K562 (cell line): ENCODE measurements around the gene ZNF148. TPM values are rescaled to one million over a fixed set of nuclear protein-coding genes. Genes with fewer than 3 reads are reported as not detected.
A peak's percentile ranks its signal among the peaks of the same experiment; 100 is the strongest.

Experiments used
- FOXA3 ChIP-seq, 2 experiments: fragments of 450-650 bp in 1 of 2; sonication (generic) in 1 of 2; formaldehyde crosslinking; IDR thresholded peaks in 1 of 2; conservative IDR thresholded peaks in 1 of 2; 2 replicates each; pipeline versions ENCODE4 v1.4.0 to v1.8.0; 2020 to 2022; ENCODE audit warnings: mild to moderate bottlenecking in 2 of 2, missing genetic modification reagents in 1 of 2
- MED1 ChIP-seq: sonication (generic); formaldehyde crosslinking; IDR thresholded peaks from 2 replicates; pipeline ENCODE4 v1.8.1; 2023; ENCODE audit warnings: missing genetic modification reagents, borderline replicate concordance
- MTA3 ChIP-seq: fragments of 450-650 bp; formaldehyde crosslinking; IDR thresholded peaks from 2 replicates; pipeline ENCODE4 v1.6.1; 2017; ENCODE audit warnings: mild to moderate bottlenecking, borderline replicate concordance
- NONO ChIP-seq, 2 experiments: fragments of 200-400 bp in 1 of 2; fragments of 450-650 bp in 1 of 2; formaldehyde crosslinking in 1 of 2; IDR thresholded peaks; 2 replicates each; pipeline ENCODE4 v1.6.1; 2017; ENCODE audit warnings: low read depth in 2 of 2, mild to moderate bottlenecking in 2 of 2, moderate library complexity in 2 of 2, low read length in 1 of 2
- WHSC1 ChIP-seq: IDR thresholded peaks from one replicate; pipeline ENCODE4 v1.6.1; 2012; ENCODE audit warnings: low read length, control low read depth, inconsistent platforms
- ZNF143 ChIP-seq: sonication (generic); formaldehyde crosslinking; IDR thresholded peaks from 2 replicates; pipeline ENCODE4 v1.9.0; 2022; ENCODE audit warnings: mild to moderate bottlenecking, missing genetic modification reagents
- ZNF589 ChIP-seq: fragments of 200-800 bp; sonication (Bioruptor generic); IDR thresholded peaks from 2 replicates; pipeline ENCODE4 v1.6.1; 2016; ENCODE audit warnings: low read depth, missing genetic modification characterization, missing compliant biosample characterization
- ZNF75A ChIP-seq: fragments of 450-650 bp; formaldehyde crosslinking; IDR thresholded peaks from 2 replicates; pipeline ENCODE4 v1.4.0; 2020; ENCODE audit warnings: mild to moderate bottlenecking
- polyA plus RNA-seq, 8 experiments: library from polyadenylated mRNA; depleted of rRNA in 4 of 8; stranded (reverse) in 5 of 8; unstranded in 3 of 8; fragments of >200 nt; fragmentation: Nextera tagmentation in 2 of 8; fragmentation: Illumina TruSeq in 1 of 8; extraction: Ambion mirVana in 2 of 8; extraction: Trizol in 1 of 8; gene quantifications; 2 replicates each; pipeline versions ENCODE4 v1.2.1 to v1.2.3, GENCODE V29; 2011 to 2014; ENCODE audit warnings: inconsistent platforms in 1 of 8, missing spikeins in 1 of 8
- total RNA-seq, 7 experiments: library from RNA; depleted of rRNA in 6 of 7; stranded (reverse); fragments of >200 nt in 6 of 7; fragmentation: Illumina TruSeq in 2 of 7; extraction: Trizol in 2 of 7; gene quantifications; 2 replicates each; pipeline versions ENCODE4 v1.2.1 to v1.2.3, GENCODE V29; 2011 to 2021; ENCODE audit warnings: low replicate concordance in 1 of 7
- TF ChIP-seq, protein P1 (sequence below): sonication (generic); formaldehyde crosslinking; IDR thresholded peaks from 2 replicates; pipeline ENCODE4 v1.8.1; 2023; ENCODE audit warnings: mild to moderate bottlenecking, missing genetic modification reagents
- TF ChIP-seq, protein P2 (sequence below): fragments of 450-650 bp; IDR thresholded peaks from 2 replicates; pipeline ENCODE4 v1.6.1; 2016; ENCODE audit warnings: low read depth
- TF ChIP-seq, protein P3 (sequence below): sonication (generic); formaldehyde crosslinking; IDR thresholded peaks from 2 replicates; pipeline ENCODE4 v1.8.0; 2022; ENCODE audit warnings: mild to moderate bottlenecking, missing genetic modification reagents

Gene ZNF148
- total and polyA plus RNA-seq, 9 of the 15 experiments (the other 6 are each of a cell fraction or from before 2014, with no cell fraction given) = 2.7 to 15.1 (median 8.3) TPM

DNA sequence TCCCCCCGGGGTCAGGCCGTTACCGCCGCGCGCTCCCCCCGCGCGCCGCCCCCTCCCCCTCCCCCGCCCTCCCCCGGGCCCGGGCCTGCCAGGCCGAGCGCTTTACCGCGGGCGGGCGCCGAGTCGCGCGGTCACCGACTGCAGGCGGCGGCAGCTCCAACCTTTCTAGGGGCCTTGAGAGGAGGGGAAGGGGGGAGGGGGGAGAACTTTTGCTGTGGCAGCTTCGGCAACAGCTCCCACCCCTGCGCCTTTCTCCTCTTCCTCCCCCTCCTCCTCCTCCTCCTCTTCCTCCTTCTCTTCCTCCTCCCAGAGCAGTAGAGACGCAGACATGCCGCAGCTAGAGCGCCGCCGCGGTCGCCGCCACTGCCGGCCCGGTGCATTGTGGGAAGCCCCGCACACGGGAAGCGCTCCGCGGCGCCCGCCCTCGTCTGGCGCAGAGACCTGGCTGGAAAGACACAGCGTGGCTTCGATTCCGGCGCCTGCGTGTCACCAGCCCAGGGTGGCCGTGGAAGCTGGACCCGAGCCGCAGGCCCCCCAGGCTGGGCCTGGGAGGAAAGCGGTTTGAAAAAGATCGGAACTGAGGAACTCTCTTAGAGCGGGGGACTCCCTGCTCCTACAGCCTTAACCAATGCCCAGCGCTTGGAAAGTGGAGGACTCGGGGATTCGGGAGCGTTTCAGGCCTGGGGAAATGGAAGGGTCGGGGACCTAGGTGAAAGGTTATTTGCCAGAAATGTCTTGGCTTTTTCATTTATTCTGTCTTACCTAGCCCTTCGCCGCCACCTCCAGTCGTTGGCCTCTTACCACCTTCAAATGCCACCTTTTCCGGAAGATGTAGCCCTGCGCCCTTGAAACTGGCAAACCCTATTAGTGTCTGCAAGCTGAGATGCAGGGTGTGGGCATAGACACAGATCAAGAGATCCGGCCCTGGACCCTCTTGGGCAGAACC is at the start of gene ZNF148 (continued):
- TF ChIP-seq MTA3 = peak; percentile 41; the same call in 1 of the 2 replicates
- TF ChIP-seq ZNF589 = no peak
- TF ChIP-seq WHSC1 = no peak
- TF ChIP-seq, protein P1, sequence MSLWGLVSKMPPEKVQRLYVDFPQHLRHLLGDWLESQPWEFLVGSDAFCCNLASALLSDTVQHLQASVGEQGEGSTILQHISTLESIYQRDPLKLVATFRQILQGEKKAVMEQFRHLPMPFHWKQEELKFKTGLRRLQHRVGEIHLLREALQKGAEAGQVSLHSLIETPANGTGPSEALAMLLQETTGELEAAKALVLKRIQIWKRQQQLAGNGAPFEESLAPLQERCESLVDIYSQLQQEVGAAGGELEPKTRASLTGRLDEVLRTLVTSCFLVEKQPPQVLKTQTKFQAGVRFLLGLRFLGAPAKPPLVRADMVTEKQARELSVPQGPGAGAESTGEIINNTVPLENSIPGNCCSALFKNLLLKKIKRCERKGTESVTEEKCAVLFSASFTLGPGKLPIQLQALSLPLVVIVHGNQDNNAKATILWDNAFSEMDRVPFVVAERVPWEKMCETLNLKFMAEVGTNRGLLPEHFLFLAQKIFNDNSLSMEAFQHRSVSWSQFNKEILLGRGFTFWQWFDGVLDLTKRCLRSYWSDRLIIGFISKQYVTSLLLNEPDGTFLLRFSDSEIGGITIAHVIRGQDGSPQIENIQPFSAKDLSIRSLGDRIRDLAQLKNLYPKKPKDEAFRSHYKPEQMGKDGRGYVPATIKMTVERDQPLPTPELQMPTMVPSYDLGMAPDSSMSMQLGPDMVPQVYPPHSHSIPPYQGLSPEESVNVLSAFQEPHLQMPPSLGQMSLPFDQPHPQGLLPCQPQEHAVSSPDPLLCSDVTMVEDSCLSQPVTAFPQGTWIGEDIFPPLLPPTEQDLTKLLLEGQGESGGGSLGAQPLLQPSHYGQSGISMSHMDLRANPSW = no peak
- TF ChIP-seq, protein P2, sequence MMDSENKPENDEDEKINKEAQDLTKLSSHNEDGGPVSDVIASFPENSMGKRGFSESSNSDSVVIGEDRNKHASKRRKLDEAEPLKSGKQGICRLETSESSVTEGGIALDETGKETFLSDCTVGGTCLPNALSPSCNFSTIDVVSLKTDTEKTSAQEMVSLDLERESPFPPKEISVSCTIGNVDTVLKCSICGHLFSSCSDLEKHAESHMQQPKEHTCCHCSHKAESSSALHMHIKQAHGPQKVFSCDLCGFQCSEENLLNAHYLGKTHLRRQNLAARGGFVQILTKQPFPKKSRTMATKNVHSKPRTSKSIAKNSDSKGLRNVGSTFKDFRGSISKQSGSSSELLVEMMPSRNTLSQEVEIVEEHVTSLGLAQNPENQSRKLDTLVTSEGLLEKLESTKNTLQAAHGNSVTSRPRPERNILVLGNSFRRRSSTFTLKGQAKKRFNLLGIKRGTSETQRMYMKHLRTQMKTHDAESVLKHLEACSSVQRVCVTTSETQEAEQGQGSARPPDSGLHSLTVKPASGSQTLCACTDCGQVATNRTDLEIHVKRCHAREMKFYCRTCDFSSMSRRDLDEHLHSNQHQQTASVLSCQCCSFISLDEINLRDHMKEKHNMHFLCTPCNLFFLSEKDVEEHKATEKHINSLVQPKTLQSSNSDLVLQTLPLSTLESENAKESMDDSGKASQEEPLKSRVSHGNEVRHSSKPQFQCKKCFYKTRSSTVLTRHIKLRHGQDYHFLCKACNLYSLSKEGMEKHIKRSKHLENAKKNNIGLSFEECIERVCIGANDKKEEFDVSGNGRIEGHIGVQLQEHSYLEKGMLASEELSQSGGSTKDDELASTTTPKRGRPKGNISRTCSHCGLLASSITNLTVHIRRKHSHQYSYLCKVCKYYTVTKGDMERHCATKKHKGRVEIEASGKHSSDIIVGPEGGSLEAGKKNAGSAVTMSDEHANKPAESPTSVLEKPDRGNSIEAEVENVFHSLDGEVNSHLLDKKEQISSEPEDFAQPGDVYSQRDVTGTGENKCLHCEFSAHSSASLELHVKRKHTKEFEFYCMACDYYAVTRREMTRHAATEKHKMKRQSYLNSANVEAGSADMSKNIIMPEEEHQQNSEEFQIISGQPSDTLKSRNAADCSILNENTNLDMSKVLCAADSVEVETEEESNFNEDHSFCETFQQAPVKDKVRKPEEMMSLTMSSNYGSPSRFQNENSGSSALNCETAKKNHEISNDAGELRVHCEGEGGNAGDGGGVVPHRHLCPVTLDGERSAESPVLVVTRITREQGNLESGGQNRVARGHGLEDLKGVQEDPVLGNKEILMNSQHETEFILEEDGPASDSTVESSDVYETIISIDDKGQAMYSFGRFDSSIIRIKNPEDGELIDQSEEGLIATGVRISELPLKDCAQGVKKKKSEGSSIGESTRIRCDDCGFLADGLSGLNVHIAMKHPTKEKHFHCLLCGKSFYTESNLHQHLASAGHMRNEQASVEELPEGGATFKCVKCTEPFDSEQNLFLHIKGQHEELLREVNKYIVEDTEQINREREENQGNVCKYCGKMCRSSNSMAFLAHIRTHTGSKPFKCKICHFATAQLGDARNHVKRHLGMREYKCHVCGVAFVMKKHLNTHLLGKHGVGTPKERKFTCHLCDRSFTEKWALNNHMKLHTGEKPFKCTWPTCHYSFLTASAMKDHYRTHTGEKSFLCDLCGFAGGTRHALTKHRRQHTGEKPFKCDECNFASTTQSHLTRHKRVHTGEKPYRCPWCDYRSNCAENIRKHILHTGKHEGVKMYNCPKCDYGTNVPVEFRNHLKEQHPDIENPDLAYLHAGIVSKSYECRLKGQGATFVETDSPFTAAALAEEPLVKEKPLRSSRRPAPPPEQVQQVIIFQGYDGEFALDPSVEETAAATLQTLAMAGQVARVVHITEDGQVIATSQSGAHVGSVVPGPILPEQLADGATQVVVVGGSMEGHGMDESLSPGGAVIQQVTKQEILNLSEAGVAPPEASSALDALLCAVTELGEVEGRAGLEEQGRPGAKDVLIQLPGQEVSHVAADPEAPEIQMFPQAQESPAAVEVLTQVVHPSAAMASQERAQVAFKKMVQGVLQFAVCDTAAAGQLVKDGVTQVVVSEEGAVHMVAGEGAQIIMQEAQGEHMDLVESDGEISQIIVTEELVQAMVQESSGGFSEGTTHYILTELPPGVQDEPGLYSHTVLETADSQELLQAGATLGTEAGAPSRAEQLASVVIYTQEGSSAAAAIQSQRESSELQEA = no peak
- no peak for TF ChIP-seq ZNF75A (CRISPR knock-in tag)
- TF ChIP-seq, protein P3, sequence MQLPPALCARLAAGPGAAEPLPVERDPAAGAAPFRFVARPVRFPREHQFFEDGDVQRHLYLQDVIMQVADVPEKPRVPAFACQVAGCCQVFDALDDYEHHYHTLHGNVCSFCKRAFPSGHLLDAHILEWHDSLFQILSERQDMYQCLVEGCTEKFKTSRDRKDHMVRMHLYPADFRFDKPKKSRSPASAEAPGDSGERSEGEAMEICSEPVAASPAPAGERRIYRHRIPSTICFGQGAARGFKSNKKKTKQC = peak; percentile 68; the same call in 1 of the 2 replicates
- TF ChIP-seq FOXA3 (CRISPR knock-in tag; conservative IDR thresholded peaks at IDR 0.05 in 1 of 2, IDR thresholded peaks at IDR 0.05 in 1 of 2) = no peak
- TF ChIP-seq NONO (IDR thresholded peaks at IDR 0.05; ENCODE audit: low read depth in 2 of 2, low read length in 1 of 2) = 0 out of 4 replicates have a peak, but pooled peaks of 1 of the 2 experiments have one; percentile 33
- no peak for TF ChIP-seq MED1 (CRISPR knock-in tag)
- peak; percentile 87 for TF ChIP-seq ZNF143 (CRISPR knock-in tag)
